Dendritic cell treated with granulocyte-macrophage colony-stimulating factor and Interleukin-4, amounts not matched to agents 40 ng/mL and 50 ng/mL, for 4 days (primary cell): ENCODE results near the gene TBC1D16.
"Not testable (repeated sequence)": the region's sequence is repeated elsewhere in the genome, so short reads cannot be mapped to it uniquely, and the experiment has no call there.

Experiments used
- H3K27ac Mint-ChIP-seq: one replicate; pipeline ENCODE4 v1.8.0; 2022; ENCODE audit warnings: mild to moderate bottlenecking, mixed read lengths
- H3K27me3 Mint-ChIP-seq: one replicate; pipeline ENCODE4 v1.8.0; 2022; ENCODE audit warnings: mild to moderate bottlenecking, mixed read lengths
- H3K36me3 Mint-ChIP-seq: one replicate; pipeline ENCODE4 v1.8.0; 2022; ENCODE audit warnings: low read depth, mixed read lengths
- H3K4me1 Mint-ChIP-seq: one replicate; pipeline ENCODE4 v1.8.0; 2022; ENCODE audit warnings: low read depth, mixed read lengths
- H3K4me3 Mint-ChIP-seq: one replicate; pipeline ENCODE4 v1.8.0; 2022; ENCODE audit warnings: mild to moderate bottlenecking, moderate library complexity, mixed read lengths
- H3K9me3 Mint-ChIP-seq: one replicate; pipeline ENCODE4 v1.8.0; 2022; ENCODE audit warnings: mixed read lengths
- intact Hi-C: fragments of 100-400 bp; cut with micrococcal nuclease; formaldehyde crosslinking; loops from one replicate; pipeline ENCODE4 v1.15.0; 2022

Gene TBC1D16

GRCh38 chr17:79995696-79996095, 40.0 kb downstream of the TBC1D16 start:
- Mint-ChIP-seq H3K4me1 (peaks cover 43% of the 10 kb centered on the region), H3K9me3 (no peaks in the 10 kb centered on the region), H3K4me3 (no peak overlapping the region), H3K27me3 (peaks cover 17% of the 10 kb centered on the region), H3K27ac (no peak overlapping the region), H3K36me3 (no peaks in the 10 kb centered on the region)
- intact Hi-C loops: no loop called here

GRCh38 chr17:79994602-79995001, 41.1 kb downstream of the TBC1D16 start:
- H3K4me3 Mint-ChIP-seq: no peak overlapping the region
- no peak overlapping the region for H3K27ac Mint-ChIP-seq
- no peaks in the 10 kb centered on the region for H3K36me3 Mint-ChIP-seq
- H3K9me3 Mint-ChIP-seq: no peaks in the 10 kb centered on the region
- H3K27me3 Mint-ChIP-seq: peaks cover 24% of the 10 kb centered on the region
- H3K4me1 Mint-ChIP-seq: peaks cover 43% of the 10 kb centered on the region
- intact Hi-C loops: loop anchor here (5.0 kb wide), 1 partner anchor 202 kb away; no protein-coding TSS in a partner anchor

- peaks cover 43% of the 10 kb centered on the region for H3K4me1 Mint-ChIP-seq
Observed at GRCh38 chr17:79994228-79994569, 41.5 kb downstream of the TBC1D16 start.

GRCh38 chr17:79993390-79994227, 42.1 kb downstream of the TBC1D16 start:
- Mint-ChIP-seq H3K27me3 (peaks cover 28% of the 10 kb centered on the region), H3K36me3 (no peaks in the 10 kb centered on the region), H3K4me3 (peak overlapping the region; percentile 17), H3K4me1 (peaks cover 43% of the 10 kb centered on the region), H3K27ac (peak overlapping the region; percentile 66), H3K9me3 (no peaks in the 10 kb centered on the region)
- intact Hi-C loops: loop anchor here (2.0 to 5.0 kb wide), 2 partner anchors 201 to 247 kb away; no protein-coding TSS in a partner anchor

More at GRCh38 chr17:79994228-79994569, 41.5 kb downstream of the TBC1D16 start:
- intact Hi-C loops: loop anchor here (5.0 kb wide), 1 partner anchor 202 kb away; no protein-coding TSS in a partner anchor
- not testable (repeated sequence) for H3K36me3 Mint-ChIP-seq, H3K9me3 Mint-ChIP-seq, H3K4me3 Mint-ChIP-seq
- Mint-ChIP-seq H3K27ac (peak overlapping the region; percentile 66), H3K27me3 (peaks cover 25% of the 10 kb centered on the region)

GRCh38 chr17:79992649-79993389, 42.9 kb downstream of the TBC1D16 start:
- peak overlapping the region; percentile 66 for H3K27ac Mint-ChIP-seq
- peak overlapping the region; percentile 21 for H3K4me3 Mint-ChIP-seq
- intact Hi-C loops: loop anchor here (2.0 to 5.0 kb wide), 2 partner anchors 201 to 246 kb away; no protein-coding TSS in a partner anchor
- peaks cover 37% of the 10 kb centered on the region for H3K4me1 Mint-ChIP-seq
- H3K9me3 Mint-ChIP-seq: no peaks in the 10 kb centered on the region
- H3K27me3 Mint-ChIP-seq: peaks cover 34% of the 10 kb centered on the region
- no peaks in the 10 kb centered on the region for H3K36me3 Mint-ChIP-seq

- Mint-ChIP-seq H3K27me3 (peaks cover 36% of the 10 kb centered on the region), H3K4me3 (no peak overlapping the region), H3K4me1 (peaks cover 30% of the 10 kb centered on the region)
Observed at GRCh38 chr17:79991924-79992648, 43.6 kb downstream of the TBC1D16 start.

GRCh38 chr17:79991140-79991923, 44.3 kb downstream of the TBC1D16 start:
- no peaks in the 10 kb centered on the region for H3K36me3 Mint-ChIP-seq
- peaks cover 25% of the 10 kb centered on the region for H3K4me1 Mint-ChIP-seq
- intact Hi-C loops: loop anchor here (5.0 kb wide), 1 partner anchor 199 kb away; no protein-coding TSS in a partner anchor
- no peaks in the 10 kb centered on the region for H3K9me3 Mint-ChIP-seq
- peaks cover 36% of the 10 kb centered on the region for H3K27me3 Mint-ChIP-seq
- no peak overlapping the region for H3K27ac Mint-ChIP-seq
- H3K4me3 Mint-ChIP-seq: no peak overlapping the region

More at GRCh38 chr17:79991924-79992648, 43.6 kb downstream of the TBC1D16 start:
- Mint-ChIP-seq H3K27ac (peak overlapping the region; percentile 7), H3K9me3 (no peaks in the 10 kb centered on the region), H3K36me3 (no peaks in the 10 kb centered on the region)
- intact Hi-C loops: loop anchor here (2.0 to 5.0 kb wide), 2 partner anchors 200 to 245 kb away; no protein-coding TSS in a partner anchor

- Mint-ChIP-seq H3K27me3 (peaks cover 36% of the 10 kb centered on the region), H3K4me3 (no peak overlapping the region), H3K9me3 (no peaks in the 10 kb centered on the region), H3K36me3 (no peaks in the 10 kb centered on the region), H3K4me1 (peaks cover 25% of the 10 kb centered on the region), H3K27ac (no peak overlapping the region)
- intact Hi-C loops: loop anchor here (5.0 kb wide), 1 partner anchor 198 kb away; no protein-coding TSS in a partner anchor
Observed at GRCh38 chr17:79990704-79991103, 45.0 kb downstream of the TBC1D16 start.

GRCh38 chr17:79990051-79990592, 45.5 kb downstream of the TBC1D16 start:
- Mint-ChIP-seq H3K9me3 (no peaks in the 10 kb centered on the region), H3K36me3 (no peaks in the 10 kb centered on the region), H3K4me1 (peaks cover 25% of the 10 kb centered on the region), H3K4me3 (no peak overlapping the region), H3K27me3 (peaks cover 38% of the 10 kb centered on the region), H3K27ac (no peak overlapping the region)
- intact Hi-C loops: loop anchor here (5.0 kb wide), 1 partner anchor 198 kb away; no protein-coding TSS in a partner anchor

GRCh38 chr17:79989106-79989835, 46.4 kb downstream of the TBC1D16 start:
- H3K9me3 Mint-ChIP-seq: no peaks in the 10 kb centered on the region
- H3K4me3 Mint-ChIP-seq: no peak overlapping the region
- peaks cover 24% of the 10 kb centered on the region for H3K4me1 Mint-ChIP-seq
- intact Hi-C loops: no loop called here
- H3K27ac Mint-ChIP-seq: no peak overlapping the region
- H3K27me3 Mint-ChIP-seq: peaks cover 40% of the 10 kb centered on the region
- no peaks in the 10 kb centered on the region for H3K36me3 Mint-ChIP-seq

GRCh38 chr17:79988185-79988971, 47.3 kb downstream of the TBC1D16 start:
- peaks cover 19% of the 10 kb centered on the region for H3K4me1 Mint-ChIP-seq
- no peak overlapping the region for H3K27ac Mint-ChIP-seq
- no peaks in the 10 kb centered on the region for H3K36me3 Mint-ChIP-seq
- intact Hi-C loops: no loop called here
- no peak overlapping the region for H3K4me3 Mint-ChIP-seq
- peaks cover 40% of the 10 kb centered on the region for H3K27me3 Mint-ChIP-seq
- no peaks in the 10 kb centered on the region for H3K9me3 Mint-ChIP-seq

- Mint-ChIP-seq H3K9me3 (no peaks in the 10 kb centered on the region), H3K27me3 (peaks cover 39% of the 10 kb centered on the region), H3K36me3 (no peaks in the 10 kb centered on the region), H3K4me3 (no peak overlapping the region), H3K4me1 (peaks cover 19% of the 10 kb centered on the region), H3K27ac (no peak overlapping the region)
- intact Hi-C loops: no loop called here
Observed at GRCh38 chr17:79987935-79988184, 47.8 kb downstream of the TBC1D16 start.
